ENCODE measurements around the gene ALK. TPM values are rescaled to one million over a fixed set of nuclear protein-coding genes. Genes with fewer than 3 reads are reported as not detected.

Gene ALK
- total and polyA plus RNA-seq, 2 experiments from 2014 or later: 0.35 TPM; not detected in 1

DNA sequence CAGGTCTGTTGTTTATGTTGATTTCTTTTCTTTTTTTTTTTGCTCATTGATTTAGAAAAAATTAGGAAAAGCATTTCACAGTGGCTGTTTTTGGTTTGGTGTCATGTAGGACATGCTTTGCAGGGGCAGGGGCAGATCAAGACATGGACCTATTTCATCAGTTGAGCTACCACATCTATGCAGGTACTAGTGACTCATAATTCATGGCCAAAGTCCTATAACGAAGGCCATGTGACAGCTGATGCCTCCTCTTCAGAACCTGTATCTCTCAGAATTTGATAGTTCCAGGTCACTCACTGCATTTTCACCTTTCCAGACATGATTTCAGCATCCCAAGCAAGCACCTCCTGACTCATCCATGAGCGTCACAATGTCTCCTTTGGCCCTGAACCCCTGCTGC is 195.8 kb downstream of the ALK start:
- Mint-ChIP-seq H3K27ac (no peak overlapping the region), H3K4me1 (peaks cover 3% of the 10 kb centered on the region; the same call in 2 of the 3 replicates), H3K4me3 (no peak overlapping the region), H3K36me3 (ENCODE audit: low read depth) (no peaks in the 10 kb centered on the region), H3K27me3 (ENCODE audit: insufficient read depth, low read depth, poor library complexity) (peaks cover 3% of the 10 kb centered on the region), H3K9me3 (no peaks in the 10 kb centered on the region)
- H3K9me2 ChIP-seq (ENCODE audit: insufficient read depth): peaks cover 15% of the 10 kb centered on the region; the same call in 1 of the 2 replicates
- H3K4me3 ChIP-seq: no peak overlapping the region
- no peak overlapping the region for H3K4me2 ChIP-seq
- TF ChIP-seq POLR2AphosphoS5 (IDR thresholded peaks at IDR 0.05; ENCODE audit: low read depth) (no peak), STAT1 (IDR thresholded peaks at IDR 0.05; ENCODE audit: unreplicated experiment) (no peak), EZH2phosphoT487 (IDR thresholded peaks at IDR 0.05; ENCODE audit: unreplicated experiment) (no peak)
- H3K36me3 ChIP-seq (ENCODE audit: insufficient read depth): no peaks in the 10 kb centered on the region
- DNase-seq (ENCODE audit: low spot score) (no peak), ATAC-seq (no peak)
- no peaks in the 10 kb centered on the region for H4K20me1 ChIP-seq (replicated peaks; ENCODE audit: insufficient read depth)
- H3K4me1 ChIP-seq (ENCODE audit: insufficient read depth): no peaks in the 10 kb centered on the region
- H3F3A ChIP-seq (replicated peaks; ENCODE audit: low read depth): no peaks in the 10 kb centered on the region
- H3K79me2 ChIP-seq (replicated peaks; ENCODE audit: insufficient read depth): no peaks in the 10 kb centered on the region
- no peak overlapping the region for H3K27ac ChIP-seq (ENCODE audit: low read depth)
- no peaks in the 10 kb centered on the region for H3K27me3 ChIP-seq (ENCODE audit: insufficient read depth)
- no peak overlapping the region for H2AFZ ChIP-seq

- H3K27me3 Mint-ChIP-seq (ENCODE audit: insufficient read depth, low read depth, poor library complexity): peaks cover 3% of the 10 kb centered on the region
- Histone ChIP-seq H3K9me2 (ENCODE audit: insufficient read depth) (peaks cover 20% of the 10 kb centered on the region; the same call in 1 of the 2 replicates), H4K20me1 (replicated peaks; ENCODE audit: insufficient read depth) (no peaks in the 10 kb centered on the region), H3K27ac (ENCODE audit: low read depth) (no peak overlapping the region), H2AFZ (no peak overlapping the region), H3K79me2 (replicated peaks; ENCODE audit: insufficient read depth) (no peaks in the 10 kb centered on the region), H3K27me3 (ENCODE audit: insufficient read depth) (no peaks in the 10 kb centered on the region), H3K36me3 (ENCODE audit: insufficient read depth) (no peaks in the 10 kb centered on the region), H3K4me3 (no peak overlapping the region), H3K4me2 (no peak overlapping the region), H3K4me1 (ENCODE audit: insufficient read depth) (0 out of 2 replicates have a peak, but pooled peaks cover under 1% of the 10 kb centered on the region), H3F3A (replicated peaks; ENCODE audit: low read depth) (no peaks in the 10 kb centered on the region)
- H3K4me3 Mint-ChIP-seq: no peak overlapping the region
- TF ChIP-seq CTCF (conservative IDR thresholded peaks at IDR 0.05; ENCODE audit: low read depth in 2 of 2) (no peak), JUNB (IDR thresholded peaks at IDR 0.05; ENCODE audit: unreplicated experiment) (no peak), CREB1 (CRISPR knock-in tag; IDR thresholded peaks at IDR 0.05; ENCODE audit: low read depth) (no peak)
- no peak overlapping the region for H3K27ac Mint-ChIP-seq
- peaks cover 12% of the 10 kb centered on the region for H3K4me1 Mint-ChIP-seq
- no peaks in the 10 kb centered on the region for H3K9me3 Mint-ChIP-seq
- DNase-seq (ENCODE audit: low spot score): no peak
- H3K36me3 Mint-ChIP-seq (ENCODE audit: low read depth): no peaks in the 10 kb centered on the region
- no peak for ATAC-seq
These were observed 197.1 kb downstream of the ALK start for GRCh38 chr2:29724282-29724681.

GRCh38 chr2:29723255-29724001 is 198.0 kb downstream of the ALK start:
- H3K36me3 ChIP-seq (ENCODE audit: insufficient read depth): no peaks in the 10 kb centered on the region
- peaks cover 17% of the 10 kb centered on the region; the same call in 1 of the 2 replicates for H3K9me2 ChIP-seq (ENCODE audit: insufficient read depth)
- no peak overlapping the region for H3K4me3 Mint-ChIP-seq
- no peaks in the 10 kb centered on the region for H3K27me3 ChIP-seq (ENCODE audit: insufficient read depth)
- no peak for ATAC-seq
- no peak overlapping the region for H3K27ac Mint-ChIP-seq
- no peaks in the 10 kb centered on the region for H3K79me2 ChIP-seq (replicated peaks; ENCODE audit: insufficient read depth)
- H3F3A ChIP-seq (replicated peaks; ENCODE audit: low read depth): no peaks in the 10 kb centered on the region
- H3K4me3 ChIP-seq: no peak overlapping the region
- peaks cover 9% of the 10 kb centered on the region for H3K4me1 ChIP-seq (ENCODE audit: insufficient read depth)
- H3K36me3 Mint-ChIP-seq (ENCODE audit: low read depth): no peaks in the 10 kb centered on the region
- peaks cover 20% of the 10 kb centered on the region for H3K4me1 Mint-ChIP-seq
- no peak for TF ChIP-seq ZNF114 (CRISPR knock-in tag; IDR thresholded peaks at IDR 0.05)
- TF ChIP-seq POLR2AphosphoS5 (IDR thresholded peaks at IDR 0.05; ENCODE audit: low read depth): no peak
- no peak for TF ChIP-seq STAT1 (IDR thresholded peaks at IDR 0.05; ENCODE audit: unreplicated experiment)
- no peak for DNase-seq (ENCODE audit: low spot score)
- no peak overlapping the region for H3K4me2 ChIP-seq
- no peak overlapping the region for H3K27ac ChIP-seq (ENCODE audit: low read depth)
- H3K9me3 Mint-ChIP-seq: no peaks in the 10 kb centered on the region
- H2AFZ ChIP-seq: no peak overlapping the region
- H3K27me3 Mint-ChIP-seq (ENCODE audit: insufficient read depth, low read depth, poor library complexity): peaks cover 3% of the 10 kb centered on the region
- no peaks in the 10 kb centered on the region for H4K20me1 ChIP-seq (replicated peaks; ENCODE audit: insufficient read depth)
